ENCODE data around the gene HTRA2.
A peak's percentile ranks its signal among the peaks of the same experiment; 100 is the strongest.

Gene HTRA2

DNA sequence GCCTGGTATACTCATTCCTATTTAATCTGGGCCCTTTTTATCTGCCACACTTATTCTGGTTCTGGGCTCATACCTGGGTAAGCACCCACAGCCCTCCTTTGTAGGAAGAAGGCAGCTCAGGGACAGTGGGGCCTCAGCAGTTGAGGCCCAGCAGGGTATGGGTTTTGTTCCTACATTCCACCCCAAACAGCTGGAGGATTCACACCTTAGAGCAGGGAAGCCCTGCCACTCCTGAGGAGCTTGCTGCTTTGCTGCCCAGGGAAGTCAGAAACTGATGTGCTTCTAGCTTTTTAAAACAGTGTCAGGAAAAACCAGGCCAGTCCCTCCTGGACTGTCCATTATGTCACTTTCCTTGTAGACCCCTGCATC is 29.2 kb upstream of the HTRA2 start:
- no peak for DNase-seq (ENCODE audit: low spot score)

- DNase-seq (ENCODE audit: low spot score), result no peak
These were observed 28.2 kb upstream of the HTRA2 start for GRCh38 chr2:74501335-74502071.

GRCh38 chr2:74502147-74502719 is 27.5 kb upstream of the HTRA2 start:
- peak; percentile 60 for DNase-seq (ENCODE audit: low spot score)

DNA sequence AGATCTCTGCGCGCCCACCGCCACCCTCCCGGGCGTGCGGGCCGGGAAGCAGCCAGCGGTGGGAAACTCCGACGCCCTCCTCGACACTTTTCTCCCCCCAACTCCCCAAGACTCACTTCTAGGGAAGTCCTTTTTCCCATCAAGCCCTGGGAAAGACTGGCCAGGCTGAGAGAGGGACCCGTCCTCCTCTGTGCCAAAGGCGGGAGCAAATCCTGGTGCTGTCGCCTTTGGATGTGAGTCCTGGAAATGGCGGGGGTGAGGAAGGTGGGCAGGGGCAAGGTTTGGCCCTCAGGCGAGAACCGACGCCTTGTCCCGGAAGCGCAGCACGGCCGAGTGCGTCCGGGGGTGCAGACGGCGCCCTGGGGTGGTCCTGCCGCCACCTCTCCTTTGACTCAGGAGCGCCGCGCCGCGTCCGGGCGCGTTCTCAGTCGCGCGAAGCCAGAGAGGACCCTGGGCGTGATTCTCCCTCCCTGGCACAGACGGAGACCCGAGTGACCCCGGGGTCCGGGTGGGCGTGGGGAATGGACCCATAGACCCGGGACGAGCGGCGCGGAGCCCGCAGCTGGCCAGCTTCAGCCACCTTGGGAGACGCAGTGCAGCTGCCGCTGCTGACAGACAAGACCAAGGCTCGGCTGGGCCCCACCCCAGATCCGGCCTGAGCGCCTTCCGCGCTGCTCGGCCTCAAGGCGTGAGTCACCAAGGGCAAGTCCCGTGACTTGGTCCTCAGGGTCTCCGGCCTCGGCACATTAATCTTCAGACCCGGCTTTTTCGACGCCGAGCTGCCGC is 26.8 kb upstream of the HTRA2 start:
- DNase-seq (ENCODE audit: low spot score), result peak; percentile 72

GRCh38 chr2:74503506-74504475 is 25.9 kb upstream of the HTRA2 start:
- DNase-seq (ENCODE audit: low spot score), result no peak

DNA sequence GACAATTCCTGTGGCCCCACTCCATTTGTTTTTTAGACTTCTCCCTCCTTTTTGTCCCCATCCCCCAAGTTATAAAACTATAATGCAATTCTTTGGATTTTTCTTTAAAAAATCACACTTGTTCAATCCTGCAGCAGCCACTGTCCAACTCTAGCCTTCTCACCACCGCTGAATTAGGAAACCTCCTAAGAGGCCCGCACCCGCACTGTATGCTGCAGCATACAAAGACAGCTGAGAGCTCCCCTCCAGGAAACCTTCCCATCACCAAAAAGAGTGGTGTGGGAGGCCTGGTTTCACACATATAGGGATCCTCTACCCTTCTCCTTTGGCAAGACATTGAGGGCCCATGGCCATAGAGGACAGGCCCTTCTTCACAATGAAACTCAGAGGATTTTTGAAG is 25.1 kb upstream of the HTRA2 start:
- DNase-seq (ENCODE audit: low spot score), result no peak

DNA sequence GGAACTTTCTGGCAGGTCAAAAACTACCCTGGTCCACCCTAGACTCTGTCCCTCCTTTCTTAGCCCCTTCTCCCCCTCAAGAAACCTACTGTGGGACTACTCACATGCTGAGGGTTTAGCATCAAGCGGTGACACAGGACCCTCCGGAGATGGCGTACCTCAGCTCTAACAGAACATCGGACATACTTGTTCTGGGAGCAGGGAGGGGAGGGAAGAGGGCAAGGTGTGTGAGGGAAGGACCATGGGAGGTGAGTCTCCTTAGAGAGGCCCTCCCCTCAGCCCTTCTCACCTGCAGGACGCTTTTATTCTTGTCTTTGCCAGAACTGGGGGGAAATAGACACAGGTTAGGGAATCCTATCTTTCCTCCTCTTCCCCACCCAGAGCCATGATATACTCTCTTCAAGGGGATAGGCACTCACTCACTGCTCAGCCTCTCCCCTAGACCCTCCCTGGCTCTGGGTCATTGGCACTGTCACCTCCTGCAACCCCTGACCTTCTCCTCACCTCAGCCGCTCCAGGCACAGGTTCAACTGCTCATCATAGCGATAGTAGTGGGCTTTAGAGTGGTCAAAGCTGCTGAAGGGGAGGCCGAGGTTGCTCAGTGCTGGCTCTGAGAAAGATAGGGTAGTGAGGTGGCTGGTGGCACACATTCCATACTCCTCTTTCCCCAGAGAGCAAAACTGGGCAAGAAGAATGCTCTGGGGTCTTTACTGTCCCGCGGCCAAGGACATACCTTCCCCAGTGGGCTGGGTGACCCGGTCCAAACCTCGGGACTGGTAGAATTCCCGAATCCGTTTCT is 24.1 kb upstream of the HTRA2 start:
- DNase-seq (ENCODE audit: low spot score), result no peak

DNA sequence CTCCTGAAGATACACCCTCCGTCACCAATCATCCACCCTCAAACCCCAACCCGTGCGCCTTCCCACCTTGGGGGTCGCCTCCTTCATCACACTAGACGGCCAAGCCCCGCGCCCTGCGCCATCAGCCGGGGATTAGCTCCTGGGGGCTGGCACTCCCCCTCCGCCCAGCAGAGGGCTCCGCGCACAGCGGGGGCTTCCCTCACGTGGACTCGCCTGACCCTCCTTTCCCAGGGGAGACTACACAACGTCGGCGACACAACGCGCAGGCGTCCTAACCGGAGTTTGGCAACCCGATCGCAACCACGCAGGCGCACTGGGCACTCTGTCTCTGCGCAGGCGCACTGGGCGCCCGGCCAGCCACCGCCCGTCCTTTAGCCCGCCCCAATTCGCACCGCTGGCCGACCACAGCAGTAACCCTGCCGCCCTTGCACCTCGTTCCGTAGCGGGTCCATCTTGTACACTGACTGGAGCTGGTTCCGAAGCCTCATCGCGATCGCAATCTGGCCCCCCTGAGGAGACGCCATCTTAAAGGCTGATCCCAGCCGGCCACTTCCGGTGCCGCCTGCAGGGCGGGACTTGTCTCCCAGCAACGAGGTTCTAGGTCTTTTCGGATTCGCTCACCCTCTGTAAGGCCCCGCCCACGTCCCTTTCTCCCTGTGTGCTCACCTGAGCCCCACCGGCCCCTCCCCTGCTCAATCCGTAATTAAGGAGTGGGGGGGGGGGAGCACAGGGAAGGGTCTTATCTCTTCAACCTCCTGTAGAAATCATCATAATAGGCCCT is 22.4 kb upstream of the HTRA2 start, which contains the start of gene PCGF1:
TSS of gene PCGF1 (minus strand) at position 551 of the 781 bp plus-strand sequence. CDS start at position 524, 27 bp downstream.
- DNase-seq (ENCODE audit: low spot score), result peak; percentile 99

GRCh38 chr2:74507926-74508520 is 21.7 kb upstream of the HTRA2 start:
- peak; percentile 66 for DNase-seq (ENCODE audit: low spot score)

DNA sequence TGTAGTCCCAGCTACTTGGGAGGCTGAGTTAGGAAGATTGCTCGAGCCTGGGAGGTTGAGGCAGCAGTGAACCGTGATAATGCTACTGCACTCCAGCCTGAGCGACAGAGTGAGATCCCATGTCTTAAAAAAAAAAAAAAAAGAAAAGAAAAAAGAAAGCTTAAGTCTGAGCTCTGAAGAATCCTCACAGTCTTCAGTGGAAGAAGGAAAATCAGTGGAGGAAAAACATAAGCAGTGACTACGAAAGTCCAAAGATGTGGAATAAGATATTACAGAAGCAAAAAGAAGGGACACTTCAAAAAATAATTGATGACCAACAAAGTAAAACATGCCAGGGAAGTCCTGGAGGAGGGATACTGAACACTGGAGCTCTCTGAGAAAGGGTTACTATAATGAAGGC is 19.5 kb upstream of the HTRA2 start:
- DNase-seq (ENCODE audit: low spot score), result no peak

DNA sequence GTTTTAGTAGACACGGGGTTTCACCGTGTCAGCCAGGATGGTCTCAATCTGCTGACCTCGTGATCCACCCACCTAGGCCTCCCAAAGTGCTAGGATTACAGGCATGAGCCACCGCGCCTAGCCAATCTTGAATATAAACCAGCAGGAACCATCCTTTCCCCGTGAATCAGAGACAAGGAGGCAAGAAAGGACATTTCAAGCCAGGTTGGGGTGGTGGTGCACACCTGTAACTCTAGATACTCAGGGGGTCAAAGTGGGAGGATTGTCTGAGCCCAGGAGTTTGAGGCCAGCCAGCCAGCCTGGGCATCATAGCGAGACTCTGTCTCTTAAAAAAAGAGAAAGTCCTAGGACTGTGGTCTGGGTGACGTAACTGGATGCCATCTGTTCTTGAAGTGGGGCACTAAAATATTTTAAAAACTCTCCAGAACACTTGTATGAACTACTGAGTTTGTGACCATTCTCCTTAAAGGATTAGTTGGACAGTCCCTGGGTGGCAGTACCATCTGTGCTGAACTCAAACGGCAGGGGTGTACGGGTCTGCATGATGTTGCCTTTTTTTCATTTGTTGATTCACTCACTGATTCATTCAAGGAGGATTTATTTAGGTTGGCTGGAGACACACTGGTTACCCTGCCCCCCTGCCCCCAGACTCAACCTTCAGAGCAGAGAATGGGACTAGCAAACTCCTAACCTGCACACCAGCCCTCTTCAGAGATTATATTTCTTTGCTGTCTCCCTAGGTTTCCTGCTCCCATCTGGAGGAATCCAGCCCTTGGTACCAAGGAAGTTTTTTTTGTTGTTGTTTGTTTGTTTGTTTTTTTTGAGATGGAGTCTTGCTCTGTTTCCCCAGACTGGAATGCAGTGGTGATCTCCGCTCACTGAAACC is 18.4 kb upstream of the HTRA2 start:
- DNase-seq (ENCODE audit: low spot score), result no peak

DNA sequence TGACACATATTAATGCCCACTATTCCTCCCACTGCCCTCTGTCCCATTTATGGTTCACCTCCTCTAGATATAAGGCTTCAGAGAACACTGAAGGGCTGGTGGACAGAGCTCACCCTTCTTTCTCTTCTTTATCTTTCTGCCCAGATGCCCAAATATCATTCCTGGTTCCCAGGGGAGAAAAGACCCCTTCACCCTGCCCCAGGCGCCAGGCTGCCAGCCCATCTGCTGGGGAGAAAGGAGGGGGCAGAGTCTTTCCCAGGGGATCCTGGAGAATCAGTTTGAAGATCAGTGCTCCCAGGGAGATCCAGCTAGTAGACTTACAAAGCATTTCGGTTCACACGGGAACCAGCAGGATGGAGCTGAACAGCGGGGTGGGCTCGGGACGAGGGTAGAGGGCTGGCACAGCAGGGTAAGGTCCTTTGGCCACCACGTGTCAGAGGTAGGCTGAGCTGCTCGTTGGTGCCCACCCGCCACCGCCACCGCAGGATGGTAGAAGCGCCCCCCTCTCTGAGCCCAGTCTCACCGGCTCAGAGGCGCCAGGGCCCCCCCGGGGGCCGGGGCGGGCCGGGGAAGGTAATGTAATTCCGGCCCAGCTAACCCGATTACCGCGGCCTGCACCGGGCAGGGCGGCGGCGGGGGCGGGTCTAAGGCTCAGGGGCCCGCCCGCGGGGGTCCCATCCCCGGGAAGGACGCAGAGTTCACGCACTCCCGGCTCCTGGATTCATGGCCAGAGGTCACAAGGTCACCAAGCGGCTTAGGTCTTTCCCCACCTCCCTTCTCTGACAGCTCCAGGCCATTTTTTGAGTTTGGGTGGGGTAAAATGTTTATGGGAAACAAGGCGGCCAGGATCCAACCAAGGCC is 16.8 kb upstream of the HTRA2 start:
- no peak for DNase-seq (ENCODE audit: low spot score)

GRCh38 chr2:74513605-74514367 is 15.9 kb upstream of the HTRA2 start:
- DNase-seq (ENCODE audit: low spot score), result no peak

DNA sequence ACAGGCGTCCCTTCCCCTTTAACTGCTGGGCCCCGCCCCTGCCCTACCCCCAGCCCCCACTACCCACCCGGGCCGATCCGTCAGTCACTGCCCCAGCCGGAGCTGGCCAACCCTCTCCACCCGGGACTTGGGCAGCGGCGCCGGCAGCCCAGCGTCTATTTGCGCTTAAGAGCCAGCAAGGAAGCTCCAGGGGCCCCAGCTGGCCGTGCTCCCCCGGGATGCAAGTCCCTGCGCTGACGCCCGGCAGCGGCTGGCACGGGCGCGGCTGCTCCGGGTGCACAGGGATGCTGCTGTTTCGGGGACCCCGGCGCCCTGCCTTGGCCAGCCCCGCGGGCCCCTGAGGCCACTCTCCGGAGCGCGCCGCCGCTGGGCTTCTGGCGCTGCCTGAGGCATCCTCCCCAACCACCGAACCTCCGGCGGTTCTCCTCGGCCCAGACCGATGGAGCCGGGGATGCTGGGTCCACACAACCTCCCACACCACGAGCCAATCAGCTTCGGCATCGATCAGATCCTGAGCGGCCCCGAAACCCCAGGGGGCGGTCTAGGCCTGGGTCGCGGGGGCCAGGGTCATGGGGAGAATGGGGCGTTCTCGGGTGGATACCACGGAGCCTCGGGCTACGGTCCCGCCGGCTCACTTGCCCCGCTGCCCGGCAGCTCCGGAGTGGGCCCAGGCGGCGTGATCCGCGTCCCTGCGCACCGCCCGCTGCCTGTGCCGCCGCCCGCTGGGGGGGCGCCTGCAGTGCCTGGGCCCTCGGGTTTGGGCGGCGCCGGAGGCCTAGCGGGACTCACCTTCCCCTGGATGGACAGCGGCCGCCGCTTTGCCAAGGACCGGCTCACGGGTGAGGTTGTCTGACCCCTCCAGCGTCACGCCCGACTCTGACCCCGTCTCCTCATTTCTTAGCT is 15.1 kb upstream of the HTRA2 start, which contains the start of gene TLX2:
TSS of gene TLX2 (plus strand) at position 83 of the 903 bp plus-strand sequence. CDS start at position 440, 357 bp downstream.
- DNase-seq (ENCODE audit: low spot score), result no peak

GRCh38 chr2:74515271-74515980 is 14.3 kb upstream of the HTRA2 start:
- DNase-seq (ENCODE audit: low spot score), result no peak
